Pons (tissue), 1 donor: Measurements from ENCODE around the gene IL20.
A peak's percentile ranks its signal among the peaks of the same experiment; 100 is the strongest.
"Not testable (repeated sequence)": the region's sequence is repeated elsewhere in the genome, so short reads cannot be mapped to it uniquely, and the experiment has no call there.

Source experiments
- DNase-seq: peaks from one replicate; pipeline ENCODE4 v3.0.0-alpha.2; 2016; ENCODE audit warnings: low spot score

IL20 gene

DNA sequence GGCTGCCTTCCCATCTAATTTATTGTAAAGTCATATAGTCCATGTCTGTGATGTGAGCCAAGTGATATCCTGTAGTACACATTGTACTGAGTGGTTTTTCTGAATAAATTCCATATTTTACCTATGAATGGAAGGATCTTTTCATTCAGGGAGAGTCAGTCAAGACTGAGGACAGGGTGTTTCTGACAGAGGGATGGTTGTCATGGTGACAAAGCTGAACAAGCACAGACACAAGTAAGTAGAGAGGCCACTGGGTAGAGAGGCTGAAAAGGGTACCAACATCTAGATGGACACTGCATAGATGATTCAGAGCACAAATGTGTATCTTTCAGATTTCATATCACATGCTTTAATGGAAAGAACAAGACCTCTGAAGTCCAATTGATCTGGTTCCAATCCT is 22.6 kb upstream of the IL20 start:
- DNase-seq = no peak

DNA sequence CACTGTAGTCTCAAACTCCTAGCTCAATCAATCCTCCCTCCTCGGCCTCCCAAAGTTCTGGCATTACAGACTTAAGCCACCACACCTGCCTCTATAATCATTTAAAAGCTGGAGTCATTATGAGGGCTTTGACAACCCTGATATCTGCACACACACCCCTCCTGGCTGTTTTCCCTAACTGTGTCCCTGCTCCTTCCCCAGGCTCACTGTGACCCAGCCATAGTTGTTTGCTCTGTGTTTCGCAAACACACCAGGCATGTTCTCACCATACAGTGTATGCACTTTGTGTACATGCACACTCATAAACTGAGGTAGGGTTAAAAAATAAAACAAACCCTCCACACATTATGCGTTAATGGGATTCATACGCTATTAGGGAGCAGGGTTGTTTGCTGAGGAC is 21.8 kb upstream of the IL20 start:
- DNase-seq = no peak

DNA sequence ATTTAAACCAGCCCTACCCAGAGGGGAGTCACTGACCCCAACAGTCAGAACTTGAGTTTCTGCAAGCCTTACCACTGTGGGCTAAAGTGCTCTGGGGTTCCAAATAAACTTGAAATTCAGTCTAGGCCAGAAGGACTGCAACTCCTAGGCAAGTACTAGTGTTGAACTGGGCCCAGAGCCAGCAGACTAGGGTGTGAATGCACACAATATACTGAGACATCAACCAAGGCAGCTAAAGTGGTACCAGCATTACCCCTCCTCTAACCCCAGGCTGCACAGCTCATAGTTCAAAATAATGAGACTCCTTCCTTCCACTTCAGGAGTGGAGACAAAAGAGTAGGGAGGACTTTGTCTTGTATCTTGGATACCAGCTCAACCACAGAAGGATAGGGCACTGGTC is 18.9 kb upstream of the IL20 start:
- DNase-seq = no peak

DNA sequence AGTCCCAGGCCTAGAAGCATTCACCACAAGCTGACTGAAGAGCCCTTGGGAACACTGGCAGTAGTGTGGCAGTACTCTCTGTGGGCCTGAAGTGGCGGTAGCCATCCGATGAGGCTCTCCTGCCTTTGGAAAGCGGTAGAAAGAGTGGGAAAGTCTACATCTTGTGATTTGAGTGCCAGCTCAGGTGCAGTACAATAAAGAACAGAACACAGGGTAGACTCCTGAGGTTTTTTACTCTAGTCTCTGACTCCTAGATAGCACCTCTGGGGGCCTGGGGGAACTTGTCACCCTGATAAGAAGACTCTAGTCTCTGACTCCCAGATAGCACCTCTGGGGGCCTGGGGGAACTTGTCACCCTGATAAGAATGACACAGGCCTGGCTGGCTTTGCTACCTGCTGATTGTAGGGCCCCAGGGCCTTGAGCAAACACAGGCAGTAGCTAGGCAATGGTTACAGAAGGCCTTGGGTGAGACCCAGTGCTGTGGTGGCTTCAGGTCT is 18.0 kb upstream of the IL20 start:
- no peak for DNase-seq

DNA sequence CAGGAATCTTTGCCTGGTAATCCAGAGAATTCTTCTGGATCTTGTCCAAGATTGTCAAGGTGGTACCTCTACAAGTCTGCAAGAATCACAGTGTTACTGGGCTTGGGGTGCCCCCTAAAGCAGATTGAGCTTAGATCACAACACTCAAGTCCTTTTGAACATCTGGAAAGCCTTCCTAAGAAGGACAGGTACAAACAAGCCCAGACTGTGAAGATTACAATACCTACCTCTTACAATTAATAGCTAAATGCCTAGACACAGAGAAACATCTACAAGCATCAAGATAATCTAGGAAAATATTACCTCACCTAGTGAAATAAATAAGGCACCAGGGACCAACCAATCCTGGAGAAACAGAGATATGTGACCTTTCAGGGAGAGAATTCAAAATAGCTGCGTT is 17.5 kb upstream of the IL20 start:
- DNase-seq = no peak

DNA sequence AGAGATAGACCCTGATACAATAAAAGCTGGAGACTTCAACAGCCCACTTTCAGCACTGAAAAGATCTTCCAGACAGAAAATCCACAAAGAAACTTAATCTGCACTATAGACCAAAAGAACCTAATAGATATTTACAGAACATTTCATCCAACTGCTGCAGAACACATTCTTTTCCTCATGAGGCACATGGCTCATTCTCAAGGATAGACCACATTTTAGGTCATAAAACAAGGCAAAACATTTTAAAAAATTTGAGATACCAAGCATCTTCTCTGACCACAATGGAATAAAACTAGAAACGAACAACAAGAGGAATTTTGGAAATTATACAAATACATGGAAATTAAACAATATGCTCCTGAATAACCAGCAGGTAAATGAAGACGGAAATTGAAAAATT is 15.0 kb upstream of the IL20 start:
- DNase-seq = no peak

DNA sequence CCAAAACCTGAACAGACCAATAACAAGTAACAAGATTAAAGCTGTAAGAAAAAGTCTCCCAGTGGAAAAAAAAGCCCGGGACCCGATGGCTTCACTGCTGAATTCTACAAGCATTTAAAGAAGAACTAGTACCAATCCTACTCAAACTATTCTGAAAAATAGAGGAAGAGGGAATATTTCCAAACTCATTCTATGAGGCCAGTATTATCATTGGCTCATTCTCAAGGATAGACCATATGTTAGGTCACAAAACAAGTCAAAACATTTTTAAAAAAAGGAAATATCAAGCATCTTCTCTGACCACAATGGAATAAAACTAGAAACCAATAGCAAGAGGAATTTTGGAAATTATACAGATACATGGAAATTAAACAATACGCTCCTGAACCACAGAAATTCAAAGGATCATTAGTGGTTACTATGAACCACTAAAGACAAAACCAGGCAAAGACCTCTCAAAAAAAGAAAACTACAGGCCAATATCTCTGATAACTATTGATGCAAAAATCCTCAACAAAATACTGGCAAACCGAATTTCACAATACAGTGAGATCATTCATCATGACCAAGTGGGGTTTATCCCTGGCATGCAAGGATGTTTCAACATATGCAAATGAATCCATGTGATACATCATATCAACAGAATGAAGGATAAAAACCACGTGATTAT is 13.9 kb upstream of the IL20 start:
- DNase-seq = no peak

DNA sequence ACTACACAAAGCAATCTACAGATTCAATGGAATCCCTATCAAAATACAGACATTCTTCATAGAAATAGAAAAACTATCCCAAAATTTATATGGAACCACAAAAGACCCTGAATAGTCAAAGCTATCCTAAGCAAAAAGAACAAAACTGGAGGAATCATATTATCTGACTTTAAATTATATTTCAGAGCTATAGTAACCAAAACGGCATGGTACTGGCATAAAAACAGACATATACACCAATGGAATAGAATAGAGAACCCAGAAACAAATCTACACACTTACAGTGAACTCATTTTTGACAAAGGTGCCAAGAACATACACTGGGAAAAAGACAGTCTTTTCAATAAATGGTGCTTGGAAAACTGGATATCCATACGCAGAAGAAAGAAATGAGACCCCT is 12.8 kb upstream of the IL20 start:
- DNase-seq = not testable (repeated sequence)

DNA sequence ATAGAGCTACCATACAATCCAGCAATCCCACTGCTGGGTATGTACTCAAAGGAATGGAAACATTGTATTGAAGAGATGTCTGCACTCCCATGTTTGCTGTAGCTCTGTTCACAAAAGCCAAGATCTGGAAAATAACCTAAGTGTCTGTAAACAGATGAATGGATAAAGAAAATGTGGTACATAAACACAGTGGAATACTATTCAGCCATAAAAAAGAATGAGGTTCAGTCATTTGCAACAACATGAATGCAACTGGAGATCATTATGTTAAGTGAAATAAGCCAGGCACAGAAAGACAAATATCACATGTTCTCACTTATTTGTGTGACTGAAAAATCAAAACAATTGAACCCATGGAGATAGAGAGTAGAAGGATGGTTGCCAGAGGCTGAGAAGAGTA is 11.7 kb upstream of the IL20 start:
- not testable (repeated sequence) for DNase-seq

DNA sequence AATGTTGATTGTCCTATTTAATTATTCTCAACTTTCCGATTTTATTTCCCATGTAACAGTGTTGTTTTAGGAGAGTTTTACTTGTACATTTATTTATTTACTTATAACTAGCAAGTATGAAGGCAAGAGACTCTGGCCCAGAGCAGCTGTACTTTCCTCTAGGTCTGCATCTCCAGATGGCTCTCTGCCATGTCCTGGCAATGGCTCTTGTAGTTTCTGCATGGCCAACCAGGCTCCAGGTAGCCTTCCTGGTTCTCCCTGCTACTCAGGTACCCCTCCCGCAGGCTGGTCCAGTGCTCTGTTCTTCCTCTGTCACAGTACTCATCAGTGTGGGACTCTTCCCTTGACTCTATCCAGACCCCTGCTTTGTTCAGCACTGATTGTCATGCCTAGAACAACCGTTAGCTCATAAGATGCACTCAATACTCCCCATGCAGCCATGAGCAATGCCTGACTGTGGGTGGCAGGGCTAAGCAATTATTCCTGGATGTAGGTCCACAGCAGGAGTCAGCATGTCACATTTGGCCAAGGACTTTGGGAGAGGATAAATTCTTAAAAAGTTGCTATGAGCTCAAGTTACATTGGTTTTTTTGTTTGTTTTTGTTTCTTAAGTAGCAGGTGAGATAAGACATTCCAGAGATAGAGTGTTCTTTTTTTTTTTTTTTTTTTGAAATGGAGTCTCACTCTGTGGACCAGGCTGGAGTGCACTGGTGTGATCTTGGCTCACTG is 10.9 kb upstream of the IL20 start:
- no peak for DNase-seq

DNA sequence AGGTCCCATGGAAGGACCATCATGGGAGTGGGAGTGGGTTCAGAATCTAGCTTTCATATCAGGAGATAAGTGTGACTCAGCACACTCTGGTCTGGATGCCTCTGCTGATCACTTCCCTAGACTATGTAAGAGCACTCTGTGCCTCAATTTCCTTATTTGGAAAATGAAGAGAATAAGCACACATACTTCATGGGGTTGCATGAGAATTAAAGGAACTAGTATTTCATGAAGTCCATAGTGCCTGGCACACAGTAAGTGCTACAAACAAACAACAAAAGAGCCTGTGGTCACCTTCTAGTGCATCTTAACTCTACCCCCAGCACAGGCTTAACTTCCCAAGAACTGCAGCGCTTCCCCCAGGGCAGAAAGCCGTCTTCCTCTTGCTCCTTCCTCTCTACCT is 9.6 kb upstream of the IL20 start:
- no peak for DNase-seq

DNA sequence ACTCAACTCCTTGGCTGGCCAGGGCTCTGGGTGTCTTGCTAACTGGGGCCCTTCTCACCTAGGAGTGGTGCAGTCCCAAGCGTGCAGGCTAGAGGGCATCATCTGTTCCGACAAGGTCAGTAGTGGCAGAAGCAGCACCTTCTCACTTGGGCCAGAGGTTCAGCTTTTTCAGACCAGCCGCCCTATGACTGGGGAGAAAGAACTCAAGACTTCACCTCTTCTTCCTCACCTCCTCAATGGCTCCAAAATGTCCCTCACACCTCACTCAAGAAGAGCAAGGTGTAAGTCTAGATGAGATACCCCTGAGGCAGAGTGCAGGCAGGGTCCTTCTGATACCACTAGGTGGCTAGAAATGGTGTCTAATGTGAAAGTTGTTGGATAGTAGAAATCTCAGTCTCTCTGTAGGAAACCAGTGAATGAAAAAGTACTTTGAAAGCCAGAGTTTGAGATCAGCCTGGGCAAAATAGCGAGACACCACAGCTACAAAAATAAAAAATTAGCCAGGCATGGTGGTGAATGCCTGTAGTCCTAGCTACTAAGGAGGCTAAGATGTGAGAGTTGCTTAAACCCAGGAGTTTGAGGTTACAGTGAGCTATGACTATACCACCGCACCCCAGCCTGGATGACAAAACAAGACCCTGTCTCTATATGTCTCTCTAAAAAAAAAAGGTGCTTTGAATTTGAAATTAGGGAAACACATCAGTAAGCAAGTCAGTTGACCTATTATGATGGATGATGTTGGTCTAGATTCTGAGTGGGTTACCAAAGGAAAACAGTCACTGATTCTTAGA is 8.6 kb upstream of the IL20 start:
- no peak for DNase-seq

DNA sequence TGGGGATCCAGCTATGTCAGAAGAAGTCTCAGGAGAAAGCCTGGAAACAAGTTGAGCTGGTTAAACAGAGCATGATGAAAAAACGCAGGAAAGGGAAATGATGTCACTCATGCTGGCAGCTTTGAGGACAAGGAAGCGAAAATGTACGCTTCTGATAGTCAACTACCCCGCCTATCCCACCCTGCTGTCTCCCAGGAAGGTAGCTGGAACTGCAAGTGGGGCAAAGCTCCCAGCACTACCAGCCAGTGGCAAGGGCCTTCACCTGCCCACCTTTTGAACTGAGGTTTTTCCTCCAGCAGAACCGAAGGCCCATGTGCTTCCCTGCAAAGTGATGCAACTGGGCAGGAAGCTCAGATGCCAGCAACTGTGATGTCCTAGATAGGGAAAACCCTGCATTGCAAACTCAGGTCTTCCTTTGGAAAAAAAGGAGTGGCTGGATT is 6.3 kb upstream of the IL20 start:
- peak; percentile 51 for DNase-seq

DNA sequence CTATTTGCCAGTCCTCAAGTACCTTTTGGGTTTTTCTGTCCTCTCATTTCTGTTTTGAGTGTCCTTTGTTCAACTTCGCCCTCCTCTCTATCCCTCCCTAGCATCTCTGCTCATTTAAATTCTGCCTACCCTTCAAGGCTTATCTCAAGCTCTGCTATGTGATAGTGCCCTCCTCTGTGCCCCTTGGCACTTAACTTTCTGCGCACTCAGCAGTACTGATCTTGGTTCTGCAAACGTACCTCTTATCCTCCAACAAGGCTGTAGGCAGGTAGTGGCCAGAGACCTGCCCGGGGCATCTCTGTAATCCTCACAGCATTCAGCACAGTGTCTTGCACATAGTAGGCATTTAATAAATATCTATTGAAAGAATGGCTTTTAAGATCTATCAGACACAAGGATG is 5.3 kb upstream of the IL20 start:
- DNase-seq = no peak

DNA sequence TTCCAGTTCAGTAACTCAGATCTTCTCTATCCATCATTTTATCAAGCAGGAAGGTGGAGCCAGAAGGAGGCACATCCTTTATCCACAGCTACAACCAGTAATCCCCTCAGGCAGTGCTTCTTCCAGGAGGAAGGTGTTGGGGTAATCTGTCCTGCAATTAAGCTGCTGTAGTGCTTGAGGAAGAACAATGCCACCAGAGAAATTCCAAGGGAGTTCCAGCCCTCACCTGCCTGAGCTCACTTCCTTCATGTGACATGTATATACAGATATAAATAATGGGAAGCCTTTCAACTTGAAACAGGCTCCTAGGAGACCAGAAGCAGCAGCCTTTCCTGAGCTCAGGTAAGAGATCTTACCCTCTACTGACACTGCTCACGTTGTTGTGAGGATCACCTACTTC is 2.2 kb upstream of the IL20 start:
- DNase-seq = no peak

DNA sequence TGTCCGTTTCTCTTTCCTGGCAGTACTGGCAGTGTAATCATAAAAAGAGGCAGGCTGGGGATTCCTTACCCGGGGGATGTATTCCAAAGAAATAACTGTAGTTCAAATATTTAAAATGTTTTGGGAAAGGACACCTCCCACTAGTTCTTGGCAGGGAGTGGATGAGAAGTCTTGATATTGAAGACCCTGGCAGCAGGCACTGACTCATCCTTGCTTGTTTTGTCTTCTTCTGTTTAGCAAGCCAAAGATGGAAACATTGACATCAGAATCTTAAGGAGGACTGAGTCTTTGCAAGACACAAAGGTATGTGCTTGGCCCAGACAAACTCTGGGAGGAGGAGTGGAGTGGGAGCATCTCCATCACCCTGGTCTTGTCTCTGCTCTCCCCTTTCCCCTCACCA is 639 bp downstream of the IL20 start:
- DNase-seq = no peak

DNA sequence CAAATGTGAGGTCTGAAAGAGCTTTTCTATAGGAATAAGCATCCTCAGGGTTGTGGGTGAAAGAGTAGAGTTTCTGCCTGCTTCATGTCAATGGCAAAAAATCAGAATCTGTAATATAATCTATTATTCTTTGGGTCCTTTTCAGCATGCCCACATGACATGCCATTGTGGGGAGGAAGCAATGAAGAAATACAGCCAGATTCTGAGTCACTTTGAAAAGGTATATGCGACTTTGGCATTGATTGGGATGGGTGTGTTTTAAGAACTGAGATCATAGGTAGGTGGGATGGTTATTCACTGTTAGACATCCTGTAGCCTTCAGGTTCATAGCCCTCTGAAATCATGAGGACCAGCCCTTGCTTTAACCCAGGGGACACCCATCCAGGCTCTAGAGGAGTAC is 1.8 kb downstream of the IL20 start:
- no peak for DNase-seq

DNA sequence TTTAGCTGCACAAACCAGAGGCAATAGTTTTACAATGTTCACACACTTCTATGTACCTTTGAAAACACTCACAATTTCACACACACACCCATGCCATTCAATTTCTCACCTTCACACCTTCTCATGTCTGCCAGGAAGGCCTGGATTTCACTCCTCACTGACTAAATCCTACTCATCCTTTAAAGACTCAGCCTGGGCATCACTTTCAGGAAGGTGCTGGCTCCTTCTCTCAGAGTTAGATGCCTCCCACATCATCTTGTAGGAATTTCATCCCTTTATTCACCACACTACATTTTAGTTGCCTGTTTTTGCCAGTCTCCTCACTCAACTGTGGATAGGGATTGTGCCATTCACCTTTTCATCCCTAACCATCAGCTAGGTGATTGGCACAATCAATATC is 2.3 kb downstream of the IL20 start:
- DNase-seq = no peak

DNA sequence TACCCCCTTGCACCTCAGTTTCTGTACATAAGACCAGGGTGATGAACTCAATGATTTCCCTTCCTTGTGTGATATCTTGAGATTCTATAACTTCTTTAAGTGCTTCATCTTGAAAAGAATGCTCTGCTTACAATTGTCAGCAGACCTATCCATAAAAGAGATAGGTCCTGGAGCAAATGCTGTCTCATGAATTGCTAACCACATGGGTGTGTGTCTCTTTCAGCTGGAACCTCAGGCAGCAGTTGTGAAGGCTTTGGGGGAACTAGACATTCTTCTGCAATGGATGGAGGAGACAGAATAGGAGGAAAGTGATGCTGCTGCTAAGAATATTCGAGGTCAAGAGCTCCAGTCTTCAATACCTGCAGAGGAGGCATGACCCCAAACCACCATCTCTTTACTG is 2.8 kb downstream of the IL20 start:
- DNase-seq = no peak

DNA sequence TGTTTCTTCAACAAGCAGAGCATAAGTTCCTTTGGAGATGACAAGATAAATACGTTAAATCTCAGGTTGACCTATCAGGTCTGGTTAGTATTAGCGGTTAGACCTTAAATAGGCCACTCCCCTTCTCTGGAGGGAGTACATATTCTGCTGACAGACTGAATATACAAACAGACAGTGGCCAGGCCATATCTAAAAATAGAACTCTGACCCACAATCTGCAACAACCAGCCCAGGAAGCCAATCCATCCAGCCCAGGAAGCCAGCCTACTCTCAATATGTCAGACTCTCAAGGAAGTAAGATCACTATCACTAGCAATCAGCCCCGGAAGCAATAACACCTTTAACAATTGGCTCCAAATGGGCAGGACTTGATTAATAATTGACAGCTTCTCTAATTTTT is 6.7 kb downstream of the IL20 start:
- DNase-seq = no peak

DNA sequence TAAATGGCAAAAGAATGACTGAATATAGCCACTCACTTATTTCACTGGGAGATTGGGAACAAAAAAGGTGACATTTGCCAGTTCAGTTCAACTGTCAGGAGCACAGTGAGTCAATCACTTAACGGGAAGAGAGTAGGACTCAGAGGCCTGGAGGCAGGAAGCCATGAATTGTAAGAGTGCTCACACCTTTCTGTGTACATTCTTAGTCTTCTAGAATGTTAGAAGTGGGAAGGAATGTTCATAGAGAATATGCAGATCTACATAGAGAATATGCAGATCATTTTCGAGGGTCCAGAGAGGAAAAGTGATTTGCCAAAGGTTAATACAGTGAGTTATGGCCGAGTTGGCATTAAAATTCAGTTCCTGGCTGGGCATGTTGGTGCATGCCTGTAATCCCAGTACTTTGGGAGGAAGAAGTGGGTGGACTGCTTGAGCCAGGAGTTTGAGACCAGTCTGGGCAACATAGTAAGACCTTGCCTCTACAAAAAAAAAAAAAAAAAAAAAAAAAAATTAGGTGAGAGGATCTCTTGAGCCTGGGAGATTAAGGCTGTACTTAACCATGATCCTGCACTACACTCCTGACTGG is 8.3 kb downstream of the IL20 start:
- no peak for DNase-seq

DNA sequence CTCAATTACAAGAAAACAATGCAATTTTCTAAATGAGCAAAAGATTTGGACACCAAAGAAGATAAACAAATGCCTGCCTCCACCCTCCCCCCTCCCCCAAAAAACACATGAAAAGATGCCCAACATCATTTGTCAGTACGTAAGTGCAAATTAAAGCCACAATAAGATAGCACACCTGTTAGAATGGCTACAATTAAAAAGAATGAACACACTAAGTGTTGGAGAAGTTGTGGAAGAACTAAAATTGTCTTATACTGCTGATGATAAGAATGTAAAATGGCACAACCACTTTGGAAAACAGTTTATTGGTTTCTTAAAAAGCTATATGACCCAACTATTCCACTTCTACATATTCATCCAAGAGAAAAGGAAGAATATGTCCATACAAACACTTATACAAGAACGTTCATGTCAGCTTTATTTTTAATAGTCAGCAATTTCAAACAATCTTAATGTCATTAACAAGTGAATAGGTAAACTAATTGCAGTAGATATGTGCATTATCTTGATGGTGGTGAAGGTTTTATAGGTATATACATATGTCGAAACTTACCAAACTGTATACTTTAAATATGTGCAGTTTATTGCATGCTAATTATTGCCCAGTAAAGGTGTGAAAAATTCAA is 10.4 kb downstream of the IL20 start:
- DNase-seq = no peak
